HEK293 (cell line): ENCODE measurements around the gene ZNF444.

Experiments
- CTCF ChIA-PET: fragments of 350-600 bp; formaldehyde crosslinking; extraction: SDS; loops from one replicate; lab custom pipeline; 2021; ENCODE audit warnings: antibody characterized with exemption; lab: Yijun Ruan, JAX
- POLR2A ChIA-PET: fragments of 300-600 bp; formaldehyde crosslinking; extraction: SDS; loops from one replicate; lab custom pipeline; 2020; ENCODE audit warnings: antibody characterized with exemption, inconsistent platforms; lab: Yijun Ruan, JAX
- H3K27ac ChIP-seq: fragments of 200-500 bp; sonication (Bioruptor generic); 2 replicates; pipeline ENCODE4 v1.5.1; 2014; ENCODE audit warnings: low read depth, low read length, control low read depth, inconsistent platforms; ENCODE audit errors: extremely low read depth
- H3K36me3 ChIP-seq, 2 experiments: fragments of 200-500 bp in 1 of 2; sonication (Bioruptor generic) in 1 of 2; 1 replicate in 1 of 2; 2 replicates in 1 of 2; pipeline ENCODE4 v1.5.1; 2014 to 2017; ENCODE audit warnings: inconsistent platforms in 2 of 2, low read length in 2 of 2; ENCODE audit not compliant: control insufficient read depth in 2 of 2, insufficient read depth in 1 of 2
- H3K4me1 ChIP-seq: fragments of 200-500 bp; sonication (Bioruptor generic); 2 replicates; pipeline ENCODE4 v1.5.1; 2014; ENCODE audit warnings: mild to moderate bottlenecking, low read length, inconsistent platforms; ENCODE audit not compliant: control insufficient read depth, insufficient read depth
- H3K4me3 ChIP-seq: 2 replicates; pipeline ENCODE4 v1.5.1; 2011; ENCODE audit warnings: low read depth, mild to moderate bottlenecking, control low read depth, low read length, moderate library complexity
- H3K9me3 ChIP-seq: fragments of 200-500 bp; sonication (Bioruptor generic); 2 replicates; pipeline ENCODE4 v1.5.1; 2014; ENCODE audit warnings: low read depth, low read length, inconsistent platforms; ENCODE audit not compliant: control insufficient read depth, insufficient read depth
- GLI2 ChIP-seq: fragments of 450-650 bp; formaldehyde crosslinking; IDR thresholded peaks from 2 replicates; pipeline ENCODE4; 2017; ENCODE audit warnings: missing biosample characterization, missing genetic modification characterization, low read depth, borderline replicate concordance
- GLI4 ChIP-seq: fragments of 450-650 bp; formaldehyde crosslinking; IDR thresholded peaks from 2 replicates; pipeline ENCODE4 v1.5.1; 2016; ENCODE audit warnings: missing biosample characterization, missing genetic modification characterization
- KLF9 ChIP-seq: fragments of 450-650 bp; formaldehyde crosslinking; IDR thresholded peaks from 2 replicates; pipeline ENCODE4 v1.5.1; 2016; ENCODE audit warnings: missing biosample characterization, missing genetic modification characterization, low read depth
- MYNN ChIP-seq: fragments of 450-650 bp; formaldehyde crosslinking; IDR thresholded peaks from 2 replicates; pipeline ENCODE4 v1.5.1; 2016; ENCODE audit warnings: missing biosample characterization, missing genetic modification characterization, borderline replicate concordance
- SCRT1 ChIP-seq: fragments of 450-650 bp; formaldehyde crosslinking; IDR thresholded peaks from 2 replicates; pipeline ENCODE4 v1.5.1; 2016; ENCODE audit warnings: missing biosample characterization, missing genetic modification characterization, borderline replicate concordance
- SP7 ChIP-seq: fragments of 450-650 bp; formaldehyde crosslinking; IDR thresholded peaks from 2 replicates; pipeline ENCODE4 v1.5.1; 2016; ENCODE audit warnings: missing biosample characterization, missing genetic modification characterization
- ZBTB21 ChIP-seq: fragments of 450-650 bp; formaldehyde crosslinking; IDR thresholded peaks from 2 replicates; pipeline ENCODE4 v1.5.1; 2017; ENCODE audit warnings: missing biosample characterization, missing genetic modification characterization
- ZNF121 ChIP-seq: fragments of 450-650 bp; formaldehyde crosslinking; IDR thresholded peaks from 2 replicates; pipeline ENCODE4 v1.5.1; 2016; ENCODE audit warnings: missing biosample characterization, missing genetic modification characterization
- ZNF132 ChIP-seq: fragments of 450-650 bp; formaldehyde crosslinking; IDR thresholded peaks from 2 replicates; pipeline ENCODE4 v1.5.1; 2017; ENCODE audit warnings: missing biosample characterization, missing genetic modification characterization, borderline replicate concordance
- ZNF146 ChIP-seq: fragments of 450-650 bp; formaldehyde crosslinking; IDR thresholded peaks from 2 replicates; pipeline ENCODE4 v1.5.1; 2016; ENCODE audit warnings: missing biosample characterization, missing genetic modification characterization
- ZNF16 ChIP-seq: fragments of 450-650 bp; formaldehyde crosslinking; IDR thresholded peaks from 2 replicates; pipeline ENCODE4 v1.5.1; 2016; ENCODE audit warnings: low read depth, missing biosample characterization, missing genetic modification characterization
- ZNF211 ChIP-seq: fragments of 450-650 bp; formaldehyde crosslinking; IDR thresholded peaks from 2 replicates; pipeline ENCODE4 v1.5.1; 2016; ENCODE audit warnings: low read depth, missing biosample characterization, missing genetic modification characterization
- ZNF292 ChIP-seq: fragments of 450-650 bp; formaldehyde crosslinking; IDR thresholded peaks from 2 replicates; pipeline ENCODE4 v1.5.1; 2016; ENCODE audit warnings: low read depth, missing biosample characterization, missing genetic modification characterization, borderline replicate concordance
- ZNF560 ChIP-seq: fragments of 450-650 bp; formaldehyde crosslinking; IDR thresholded peaks from 2 replicates; pipeline ENCODE4 v1.5.1; 2017; ENCODE audit warnings: missing biosample characterization, missing genetic modification characterization, borderline replicate concordance
- ZNF785 ChIP-seq: fragments of 450-650 bp; formaldehyde crosslinking; IDR thresholded peaks from 2 replicates; pipeline ENCODE4 v1.5.1; 2016; ENCODE audit warnings: missing biosample characterization, missing genetic modification characterization
- TF ChIP-seq, protein P1 (sequence below): fragments of 450-650 bp; formaldehyde crosslinking; IDR thresholded peaks from 2 replicates; pipeline ENCODE4 v1.5.1; 2016; ENCODE audit warnings: missing biosample characterization, missing genetic modification characterization
- TF ChIP-seq, protein P2 (sequence below): fragments of 450-650 bp; formaldehyde crosslinking; IDR thresholded peaks from 2 replicates; pipeline ENCODE4 v1.5.1; 2016; ENCODE audit warnings: missing biosample characterization, missing genetic modification characterization, borderline replicate concordance
- TF ChIP-seq, protein P3 (sequence below): fragments of 450-650 bp; formaldehyde crosslinking; IDR thresholded peaks from 2 replicates; pipeline ENCODE4 v1.5.1; 2016; ENCODE audit warnings: missing biosample characterization, missing genetic modification characterization, low read depth
- TF ChIP-seq, protein P4 (sequence below): fragments of 450-650 bp; formaldehyde crosslinking; IDR thresholded peaks from 2 replicates; pipeline ENCODE4 v1.5.1; 2016; ENCODE audit warnings: missing biosample characterization, missing genetic modification characterization

ZNF444 gene

DNA sequence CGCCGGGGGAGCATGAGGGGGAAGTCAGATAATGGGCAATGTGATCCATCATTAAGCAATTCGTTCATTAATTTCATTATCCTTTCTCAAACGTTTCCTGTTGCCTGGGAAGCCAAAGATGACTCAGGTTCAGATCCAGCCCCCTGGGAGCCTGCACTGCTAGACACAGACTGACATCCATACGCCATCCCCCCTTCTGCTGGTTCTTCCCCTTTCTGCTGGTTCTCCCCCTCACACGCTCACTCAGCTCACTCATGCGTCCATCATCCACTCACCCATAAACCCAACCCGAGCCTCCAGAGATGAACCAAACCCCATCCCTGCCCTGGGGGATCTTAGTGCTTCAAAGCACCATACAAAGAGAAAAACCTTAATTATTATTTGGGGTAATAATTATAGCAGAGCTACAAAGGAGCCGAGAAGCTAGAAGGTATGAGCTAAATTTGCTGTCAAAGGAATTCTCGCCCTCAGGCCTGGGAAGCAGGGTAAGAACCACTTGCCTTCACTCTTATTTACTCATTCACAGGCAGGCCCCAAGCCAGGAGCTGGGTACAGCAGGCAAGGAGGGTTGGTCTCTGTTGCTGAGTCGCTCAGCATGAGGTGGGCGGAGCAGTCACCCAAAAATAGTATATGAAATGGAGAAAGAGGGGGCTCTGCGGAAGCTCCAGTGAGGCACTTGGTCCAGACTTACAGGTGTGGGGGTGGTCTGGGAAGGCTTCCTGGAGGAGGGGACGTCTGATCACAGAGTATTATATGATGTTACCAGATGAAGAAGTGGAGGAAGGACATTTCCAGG lies 7.0 kb upstream of the ZNF444 start:
- TF ChIP-seq SP7 = 0 out of 2 replicates have a peak, but pooled peaks have one; percentile 14
- TF ChIP-seq, protein P1, sequence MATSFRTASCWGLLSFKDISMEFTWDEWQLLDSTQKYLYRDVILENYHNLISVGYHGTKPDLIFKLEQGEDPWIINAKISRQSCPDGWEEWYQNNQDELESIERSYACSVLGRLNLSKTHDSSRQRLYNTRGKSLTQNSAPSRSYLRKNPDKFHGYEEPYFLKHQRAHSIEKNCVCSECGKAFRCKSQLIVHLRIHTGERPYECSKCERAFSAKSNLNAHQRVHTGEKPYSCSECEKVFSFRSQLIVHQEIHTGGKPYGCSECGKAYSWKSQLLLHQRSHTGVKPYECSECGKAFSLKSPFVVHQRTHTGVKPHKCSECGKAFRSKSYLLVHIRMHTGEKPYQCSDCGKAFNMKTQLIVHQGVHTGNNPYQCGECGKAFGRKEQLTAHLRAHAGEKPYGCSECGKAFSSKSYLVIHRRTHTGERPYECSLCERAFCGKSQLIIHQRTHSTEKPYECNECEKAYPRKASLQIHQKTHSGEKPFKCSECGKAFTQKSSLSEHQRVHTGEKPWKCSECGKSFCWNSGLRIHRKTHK (tag by site-specific recombination) = no peak
- no peaks in the 10 kb centered on the region for H3K4me1 ChIP-seq
- no peaks in the 10 kb centered on the region for H3K9me3 ChIP-seq
- H3K4me3 ChIP-seq = no peak overlapping the region
- no peak overlapping the region for H3K27ac ChIP-seq
- H3K36me3 ChIP-seq = no peaks in the 10 kb centered on the region
- CTCF ChIA-PET = interaction anchor here (0.5 to 1.6 kb wide), 4 partner anchors 22 to 501 kb away, joined by 3 to 4 read pairs (median 4); no protein-coding TSS in a partner anchor
- POLR2A ChIA-PET = interaction anchor here (1.2 kb wide), 1 partner anchor 13 kb away, joined by 4 read pairs; the partner anchor contains the start of gene ZNF787

DNA sequence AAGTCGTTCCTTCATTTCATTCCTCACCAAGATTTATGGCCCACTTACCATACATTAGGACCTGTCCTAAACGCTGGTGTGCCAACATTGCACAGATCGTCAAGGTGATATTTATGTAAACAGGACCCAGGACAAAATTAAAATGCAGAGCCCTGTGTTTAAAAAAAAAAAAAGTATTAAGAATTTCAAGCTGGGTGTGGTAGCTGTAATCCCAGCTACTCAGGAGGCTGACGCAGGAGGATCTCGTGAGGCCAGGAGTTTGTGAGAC lies 6.5 kb upstream of the ZNF444 start:
- POLR2A ChIA-PET = interaction anchor here (1.2 kb wide), 1 partner anchor 14 kb away, joined by 4 read pairs; the partner anchor contains the start of gene ZNF787
- Histone ChIP-seq H3K4me3 (no peak overlapping the region), H3K27ac (no peak overlapping the region), H3K36me3 (no peaks in the 10 kb centered on the region), H3K4me1 (no peaks in the 10 kb centered on the region), H3K9me3 (no peaks in the 10 kb centered on the region)
- TF ChIP-seq ZNF146 (tag by site-specific recombination) (no peak), ZNF121 (tag by site-specific recombination) (no peak), ZNF292 (tag by site-specific recombination) (no peak), SCRT1 (tag by site-specific recombination) (no peak), GLI2 (tag by site-specific recombination) (no peak), ZBTB21 (tag by site-specific recombination) (no peak), KLF9 (tag by site-specific recombination) (no peak)
- CTCF ChIA-PET = interaction anchor here (0.5 to 1.6 kb wide), 5 partner anchors 21 to 1865 kb away, joined by 3 to 4 read pairs (median 3); no protein-coding TSS in a partner anchor

DNA sequence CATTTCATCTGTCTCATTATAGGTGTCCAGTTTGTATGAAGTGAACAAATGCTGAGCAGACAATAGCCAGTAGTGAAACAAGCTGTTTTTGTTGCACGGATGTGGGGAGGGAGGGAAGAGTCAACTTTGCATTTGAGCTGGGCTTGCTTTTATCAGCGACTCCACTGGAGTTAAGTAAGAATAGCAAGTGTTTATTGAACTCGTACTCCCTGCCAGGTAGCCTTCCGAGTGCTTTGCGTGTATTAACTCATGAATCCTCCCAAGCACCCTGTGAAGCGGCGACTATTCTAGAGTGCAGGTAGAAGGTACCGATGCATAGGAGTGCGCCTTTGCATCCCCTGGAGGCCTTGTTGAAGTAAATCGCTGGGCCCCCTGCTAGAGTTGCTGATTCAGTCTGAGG lies 4.7 kb upstream of the ZNF444 start:
- Histone ChIP-seq H3K4me1 (peaks cover 6% of the 10 kb centered on the region; the same call in 1 of the 2 replicates), H3K4me3 (no peak overlapping the region)
- CTCF ChIA-PET = interaction anchor here (0.7 to 1.0 kb wide), 2 partner anchors 13 to 51 kb away, joined by 3 read pairs; no protein-coding TSS in a partner anchor
- TF ChIP-seq, protein P2, sequence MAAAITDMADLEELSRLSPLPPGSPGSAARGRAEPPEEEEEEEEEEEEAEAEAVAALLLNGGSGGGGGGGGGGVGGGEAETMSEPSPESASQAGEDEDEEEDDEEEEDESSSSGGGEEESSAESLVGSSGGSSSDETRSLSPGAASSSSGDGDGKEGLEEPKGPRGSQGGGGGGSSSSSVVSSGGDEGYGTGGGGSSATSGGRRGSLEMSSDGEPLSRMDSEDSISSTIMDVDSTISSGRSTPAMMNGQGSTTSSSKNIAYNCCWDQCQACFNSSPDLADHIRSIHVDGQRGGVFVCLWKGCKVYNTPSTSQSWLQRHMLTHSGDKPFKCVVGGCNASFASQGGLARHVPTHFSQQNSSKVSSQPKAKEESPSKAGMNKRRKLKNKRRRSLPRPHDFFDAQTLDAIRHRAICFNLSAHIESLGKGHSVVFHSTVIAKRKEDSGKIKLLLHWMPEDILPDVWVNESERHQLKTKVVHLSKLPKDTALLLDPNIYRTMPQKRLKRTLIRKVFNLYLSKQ (tag by site-specific recombination) = no peak
- TF ChIP-seq SP7 (no peak), GLI4 (tag by site-specific recombination) (no peak), MYNN (tag by site-specific recombination) (no peak), ZNF211 (tag by site-specific recombination) (no peak), ZNF560 (tag by site-specific recombination) (no peak), ZNF785 (tag by site-specific recombination) (no peak), ZNF16 (no peak), ZNF132 (no peak)
- TF ChIP-seq, protein P3, sequence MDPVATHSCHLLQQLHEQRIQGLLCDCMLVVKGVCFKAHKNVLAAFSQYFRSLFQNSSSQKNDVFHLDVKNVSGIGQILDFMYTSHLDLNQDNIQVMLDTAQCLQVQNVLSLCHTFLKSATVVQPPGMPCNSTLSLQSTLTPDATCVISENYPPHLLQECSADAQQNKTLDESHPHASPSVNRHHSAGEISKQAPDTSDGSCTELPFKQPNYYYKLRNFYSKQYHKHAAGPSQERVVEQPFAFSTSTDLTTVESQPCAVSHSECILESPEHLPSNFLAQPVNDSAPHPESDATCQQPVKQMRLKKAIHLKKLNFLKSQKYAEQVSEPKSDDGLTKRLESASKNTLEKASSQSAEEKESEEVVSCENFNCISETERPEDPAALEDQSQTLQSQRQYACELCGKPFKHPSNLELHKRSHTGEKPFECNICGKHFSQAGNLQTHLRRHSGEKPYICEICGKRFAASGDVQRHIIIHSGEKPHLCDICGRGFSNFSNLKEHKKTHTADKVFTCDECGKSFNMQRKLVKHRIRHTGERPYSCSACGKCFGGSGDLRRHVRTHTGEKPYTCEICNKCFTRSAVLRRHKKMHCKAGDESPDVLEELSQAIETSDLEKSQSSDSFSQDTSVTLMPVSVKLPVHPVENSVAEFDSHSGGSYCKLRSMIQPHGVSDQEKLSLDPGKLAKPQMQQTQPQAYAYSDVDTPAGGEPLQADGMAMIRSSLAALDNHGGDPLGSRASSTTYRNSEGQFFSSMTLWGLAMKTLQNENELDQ (tag by site-specific recombination) = no peak
- TF ChIP-seq, protein P4, sequence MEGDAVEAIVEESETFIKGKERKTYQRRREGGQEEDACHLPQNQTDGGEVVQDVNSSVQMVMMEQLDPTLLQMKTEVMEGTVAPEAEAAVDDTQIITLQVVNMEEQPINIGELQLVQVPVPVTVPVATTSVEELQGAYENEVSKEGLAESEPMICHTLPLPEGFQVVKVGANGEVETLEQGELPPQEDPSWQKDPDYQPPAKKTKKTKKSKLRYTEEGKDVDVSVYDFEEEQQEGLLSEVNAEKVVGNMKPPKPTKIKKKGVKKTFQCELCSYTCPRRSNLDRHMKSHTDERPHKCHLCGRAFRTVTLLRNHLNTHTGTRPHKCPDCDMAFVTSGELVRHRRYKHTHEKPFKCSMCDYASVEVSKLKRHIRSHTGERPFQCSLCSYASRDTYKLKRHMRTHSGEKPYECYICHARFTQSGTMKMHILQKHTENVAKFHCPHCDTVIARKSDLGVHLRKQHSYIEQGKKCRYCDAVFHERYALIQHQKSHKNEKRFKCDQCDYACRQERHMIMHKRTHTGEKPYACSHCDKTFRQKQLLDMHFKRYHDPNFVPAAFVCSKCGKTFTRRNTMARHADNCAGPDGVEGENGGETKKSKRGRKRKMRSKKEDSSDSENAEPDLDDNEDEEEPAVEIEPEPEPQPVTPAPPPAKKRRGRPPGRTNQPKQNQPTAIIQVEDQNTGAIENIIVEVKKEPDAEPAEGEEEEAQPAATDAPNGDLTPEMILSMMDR (tag by site-specific recombination) = no peak

More for the DNA sequence above, 4.7 kb upstream of the ZNF444 start:
- no peak overlapping the region for H3K27ac ChIP-seq
- no peaks in the 10 kb centered on the region for H3K36me3 ChIP-seq
- POLR2A ChIA-PET = interaction anchor here (0.6 to 0.7 kb wide), 2 partner anchors 722 to 1834 kb away, joined by 5 to 14 read pairs; no protein-coding TSS in a partner anchor
- no peaks in the 10 kb centered on the region for H3K9me3 ChIP-seq
